HFF-Myc (cell line): ENCODE measurements around the gene ANKRD13C.

Experiments
- DNase-seq: peaks from one replicate; pipeline ENCODE4 v3.0.0-alpha.2; 2011; ENCODE audit warnings: low read depth; ENCODE audit errors: extremely low read depth
- H3K4me3 ChIP-seq: replicated peaks from 2 replicates; pipeline ENCODE4 v1.5.1; 2011; ENCODE audit warnings: low read depth, mild to moderate bottlenecking, control low read depth, low read length
- CTCF ChIP-seq: IDR thresholded peaks from 2 replicates; pipeline ENCODE4 v1.5.1; 2012; ENCODE audit warnings: mild to moderate bottlenecking, low read depth, low read length, control low read depth; ENCODE audit errors: missing control alignments

Gene ANKRD13C

GRCh38 chr1:70247122-70247521 lies 107.4 kb downstream of the ANKRD13C start:
- H3K4me3 ChIP-seq = no peak overlapping the region
- no peak for TF ChIP-seq CTCF
- no peak for DNase-seq

- no peak overlapping the region for H3K4me3 ChIP-seq
- DNase-seq = no peak
- no peak for TF ChIP-seq CTCF
These were observed 114.6 kb downstream of the ANKRD13C start for GRCh38 chr1:70239940-70240339.

GRCh38 chr1:70234733-70235132 lies 119.8 kb downstream of the ANKRD13C start:
- no peak overlapping the region for H3K4me3 ChIP-seq
- DNase-seq = no peak
- TF ChIP-seq CTCF = no peak

DNA sequence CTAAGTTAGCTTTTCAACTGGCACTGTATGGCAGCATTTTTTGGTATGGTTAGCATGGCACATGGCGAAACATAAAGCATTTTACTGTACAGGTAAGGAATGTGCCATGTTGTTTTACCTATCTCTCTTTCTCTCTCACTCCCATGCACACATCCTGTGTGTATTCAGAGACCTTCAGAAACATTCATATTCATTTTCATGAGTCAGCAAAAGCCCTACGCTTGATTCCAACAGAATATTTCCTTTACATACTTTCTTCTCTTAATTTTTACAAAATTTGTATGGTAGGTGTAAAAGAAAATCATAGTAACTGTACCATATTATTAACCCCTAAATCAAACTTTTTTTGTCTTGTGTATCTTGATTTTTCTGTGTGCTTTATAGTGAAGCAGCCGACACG lies 123.0 kb downstream of the ANKRD13C start:
- DNase-seq = no peak
- H3K4me3 ChIP-seq = no peak overlapping the region
- no peak for TF ChIP-seq CTCF

GRCh38 chr1:70228670-70229069 lies 125.9 kb downstream of the ANKRD13C start:
- no peak for DNase-seq
- no peak for TF ChIP-seq CTCF
- H3K4me3 ChIP-seq = no peak overlapping the region

DNA sequence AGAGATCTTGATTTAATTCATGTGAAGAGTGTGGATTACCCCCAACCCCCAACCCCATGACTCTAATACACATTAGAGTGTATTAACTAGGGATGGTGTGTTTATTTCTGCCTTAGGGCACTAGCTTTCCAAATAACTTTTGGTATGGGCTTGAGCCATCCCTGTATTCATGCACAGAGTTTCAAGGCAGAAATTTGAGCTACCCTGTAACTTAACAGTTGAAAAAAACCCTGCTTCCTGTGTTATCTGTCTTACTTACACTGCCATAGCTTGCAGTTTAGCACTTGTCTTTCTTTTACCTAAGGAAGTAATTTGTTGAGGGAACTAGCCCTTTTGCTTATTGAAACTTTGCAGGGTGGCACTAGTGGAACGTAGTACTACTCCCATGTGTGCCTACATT lies 127.1 kb downstream of the ANKRD13C start:
- no peak overlapping the region for H3K4me3 ChIP-seq
- no peak for TF ChIP-seq CTCF
- DNase-seq = no peak

GRCh38 chr1:70224954-70225353 lies 129.6 kb downstream of the ANKRD13C start:
- H3K4me3 ChIP-seq = no peak overlapping the region
- no peak for DNase-seq
- TF ChIP-seq CTCF = no peak
